Endodermal cell (in vitro differentiated cells): ENCODE measurements around the gene STAMBPL1. TPM values are rescaled to one million over a fixed set of nuclear protein-coding genes. Genes with fewer than 3 reads are reported as not detected.
A peak's percentile ranks its signal among the peaks of the same experiment; 100 is the strongest.

Source experiments
- DNase-seq: peaks from one replicate; pipeline ENCODE4 v3.0.0-alpha.2; 2017
- H3K27ac ChIP-seq: 2 replicates; pipeline ENCODE4 v1.5.1; 2013; ENCODE audit warnings: mild to moderate bottlenecking, low read depth, low read length, moderate library complexity
- H3K27me3 ChIP-seq: 2 replicates; pipeline ENCODE4 v1.6.1; 2013; ENCODE audit warnings: mild to moderate bottlenecking, low read length, moderate library complexity; ENCODE audit not compliant: insufficient read depth, control insufficient read depth, poor library complexity, severe bottlenecking
- H3K36me3 ChIP-seq: 2 replicates; pipeline ENCODE4 v1.7.0; 2013; ENCODE audit warnings: mild to moderate bottlenecking, low read length, moderate library complexity; ENCODE audit not compliant: control insufficient read depth, insufficient read depth
- H3K4me1 ChIP-seq: one replicate; pipeline ENCODE4 v1.7.0; 2013; ENCODE audit warnings: low read length; ENCODE audit not compliant: control insufficient read depth, insufficient read depth
- H3K4me3 ChIP-seq: 2 replicates; pipeline ENCODE4 v1.5.1; 2013; ENCODE audit warnings: mild to moderate bottlenecking, low read length, moderate library complexity
- H3K9ac ChIP-seq: 2 replicates; pipeline ENCODE4 v1.6.1; 2013; ENCODE audit warnings: mild to moderate bottlenecking, low read length, moderate library complexity; ENCODE audit not compliant: poor library complexity, severe bottlenecking; ENCODE audit errors: extremely low read depth
- H3K9me3 ChIP-seq: 2 replicates; pipeline ENCODE4 v1.6.1; 2013; ENCODE audit warnings: mild to moderate bottlenecking, low read length, moderate library complexity; ENCODE audit not compliant: control insufficient read depth
- H3K27ac Mint-ChIP-seq: 2 replicates; pipeline ENCODE4 v1.8.0; 2020; ENCODE audit warnings: mixed read lengths
- H3K27me3 Mint-ChIP-seq: 2 replicates; pipeline ENCODE4 v1.8.0; 2021; ENCODE audit warnings: mild to moderate bottlenecking, mixed read lengths; ENCODE audit not compliant: insufficient read depth
- H3K36me3 Mint-ChIP-seq: 2 replicates; pipeline ENCODE4 v1.8.0; 2020; ENCODE audit warnings: low read depth, mixed read lengths
- H3K4me1 Mint-ChIP-seq: 2 replicates; pipeline ENCODE4 v1.8.0; 2020; ENCODE audit warnings: mixed read lengths
- H3K4me3 Mint-ChIP-seq: 2 replicates; pipeline ENCODE4 v1.8.0; 2020; ENCODE audit warnings: mild to moderate bottlenecking, moderate library complexity, mixed read lengths
- H3K9me3 Mint-ChIP-seq: 2 replicates; pipeline ENCODE4 v1.8.0; 2020; ENCODE audit warnings: mild to moderate bottlenecking, mixed read lengths
- WGBS, 2 experiments: methylation state at CpG; one replicate each; pipeline versions ENCODE4 v1.1.5 to v1.1.7; 2013; ENCODE audit warnings: missing lambda C conversion rate in 2 of 2, mixed read lengths in 1 of 2; ENCODE audit not compliant: insufficient coverage in 1 of 2, insufficient read length in 1 of 2; 5-methylcytosine and 5-hydroxymethylcytosine counted together
- long read RNA-seq, 4 experiments: library from polyadenylated mRNA in 2 of 4; library from RNA in 1 of 4; library from capped mRNA in 1 of 4; stranded (forward) in 3 of 4; unstranded in 1 of 4; transcript quantifications; one replicate each; pipeline ENCODE4 v2.0.0, GENCODE V29; 2020 to 2021; ENCODE audit warnings: inconsistent platforms in 1 of 4
- polyA plus RNA-seq, 2 experiments: library from polyadenylated mRNA; stranded (reverse); fragments of 50-300 nt; gene quantifications; one replicate each; pipeline ENCODE4 v1.2.3, GENCODE V29; 2013
- total RNA-seq, 2 donors: library from RNA; stranded (reverse); fragmentation: NEBNext Ultra II Directional in 1 of 2; extraction: Animal tissue kit (Norgen Biotek cat#: 25700) in 1 of 2; gene quantifications; 2 replicates in 1 of 2; 3 replicates in 1 of 2; pipeline ENCODE4 v1.2.1, GENCODE V29; 2021
- TF ChIP-seq, protein P1 (sequence below): fragments of 200-600 bp; sonication (generic); conservative IDR thresholded peaks from 2 replicates; pipeline ENCODE4 v1.5.0; 2021; ENCODE audit warnings: antibody characterized with exemption, mild to moderate bottlenecking

Gene STAMBPL1
- total RNA-seq: 1 to 10 TPM; 1.2 to 4.1 TPM
- polyA plus RNA-seq (2013, experiment 1 of 2): 2.1 TPM
- polyA plus RNA-seq (2013, experiment 2 of 2): 2.0 TPM
- long read RNA-seq, experiment 1, partial matches to known transcripts: 1 of 3 reads
- long read RNA-seq, experiment 1, other reads (novel, unspliced or antisense): 1 of 3 reads
- long read RNA-seq, experiment 2, partial matches to known transcripts: 0 of 2 reads
- long read RNA-seq, experiment 2, other reads (novel, unspliced or antisense): 0 of 2 reads
- long read RNA-seq, experiment 3, transcript STAMBPL1-203 (11 exons, 2,532 nt): major isoform, 14 of 17 reads
- long read RNA-seq, experiment 3, partial matches to known transcripts: 1 of 17 reads
- long read RNA-seq, experiment 3, other reads (novel, unspliced or antisense): 2 of 17 reads
- long read RNA-seq, experiment 4, partial matches to known transcripts: 0 of 1 reads
- long read RNA-seq, experiment 4, other reads (novel, unspliced or antisense): 0 of 1 reads

DNA sequence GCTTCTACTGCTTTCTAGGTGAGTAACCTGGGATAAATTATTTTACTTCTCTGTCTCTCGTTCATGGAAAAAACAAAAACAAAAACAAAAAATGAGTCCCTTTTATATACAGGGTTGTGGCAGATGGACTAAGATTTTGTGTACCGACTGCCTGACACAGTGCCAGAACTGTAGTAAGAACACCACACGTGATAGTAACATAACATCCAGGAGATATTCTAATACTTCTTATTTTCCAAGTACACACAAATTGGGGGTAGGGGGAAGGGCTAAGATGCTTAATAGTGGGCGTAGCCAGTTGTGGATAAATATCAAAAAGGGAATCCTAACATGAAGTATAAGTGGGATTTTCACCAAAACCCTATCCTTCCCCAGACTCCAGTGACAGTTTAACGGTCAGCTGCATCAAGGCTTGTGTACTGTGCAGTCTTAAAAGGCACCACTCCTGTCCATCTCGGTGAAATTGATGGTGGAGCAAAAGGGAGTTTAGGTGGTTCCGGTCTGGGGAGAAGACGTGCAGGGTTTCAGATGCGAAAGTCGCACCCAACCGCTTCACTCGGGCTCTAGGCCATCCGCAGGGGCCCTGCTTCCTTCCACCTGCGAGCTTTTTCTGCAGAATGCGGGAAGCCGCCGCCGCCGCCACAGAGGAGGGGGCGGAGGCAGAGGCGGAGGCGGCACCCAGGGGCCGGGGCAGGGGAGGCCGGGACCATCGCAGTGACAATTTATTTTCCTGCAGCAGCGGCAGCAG lies at the start of gene STAMBPL1:
Gene STAMBPL1 (plus strand): TSS at position 712 of the 748 bp plus-strand sequence. CDS start 21,464 bp downstream, outside the sequence.
- peak within 1 kb of the TSS; percentile 82 for H3K4me3 ChIP-seq
- Mint-ChIP-seq H3K36me3 (no peaks in the 10 kb centered on the region), H3K9me3 (no peaks in the 10 kb centered on the region), H3K4me3 (peak within 1 kb of the TSS; percentile 83), H3K27me3 (peaks cover 49% of the 10 kb centered on the region), H3K27ac (peak within 1 kb of the TSS; percentile 93), H3K4me1 (peaks cover 1% of the 10 kb centered on the region)
- no peaks in the 10 kb centered on the region for H3K9me3 ChIP-seq
- H3K27ac ChIP-seq: no peak within 1 kb of the TSS
- H3K9ac ChIP-seq: no peak within 1 kb of the TSS
- no peaks in the 10 kb centered on the region for H3K36me3 ChIP-seq
- H3K4me1 ChIP-seq: no peaks in the 10 kb centered on the region
- WGBS, 2 experiments: 0 to 13% methylated on average over 6 to 25 of the region's 26 CpGs
- H3K27me3 ChIP-seq: peaks cover 53% of the 10 kb centered on the region
- TF ChIP-seq, protein P1, sequence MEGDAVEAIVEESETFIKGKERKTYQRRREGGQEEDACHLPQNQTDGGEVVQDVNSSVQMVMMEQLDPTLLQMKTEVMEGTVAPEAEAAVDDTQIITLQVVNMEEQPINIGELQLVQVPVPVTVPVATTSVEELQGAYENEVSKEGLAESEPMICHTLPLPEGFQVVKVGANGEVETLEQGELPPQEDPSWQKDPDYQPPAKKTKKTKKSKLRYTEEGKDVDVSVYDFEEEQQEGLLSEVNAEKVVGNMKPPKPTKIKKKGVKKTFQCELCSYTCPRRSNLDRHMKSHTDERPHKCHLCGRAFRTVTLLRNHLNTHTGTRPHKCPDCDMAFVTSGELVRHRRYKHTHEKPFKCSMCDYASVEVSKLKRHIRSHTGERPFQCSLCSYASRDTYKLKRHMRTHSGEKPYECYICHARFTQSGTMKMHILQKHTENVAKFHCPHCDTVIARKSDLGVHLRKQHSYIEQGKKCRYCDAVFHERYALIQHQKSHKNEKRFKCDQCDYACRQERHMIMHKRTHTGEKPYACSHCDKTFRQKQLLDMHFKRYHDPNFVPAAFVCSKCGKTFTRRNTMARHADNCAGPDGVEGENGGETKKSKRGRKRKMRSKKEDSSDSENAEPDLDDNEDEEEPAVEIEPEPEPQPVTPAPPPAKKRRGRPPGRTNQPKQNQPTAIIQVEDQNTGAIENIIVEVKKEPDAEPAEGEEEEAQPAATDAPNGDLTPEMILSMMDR: no peak
- DNase-seq: no peak

DNA sequence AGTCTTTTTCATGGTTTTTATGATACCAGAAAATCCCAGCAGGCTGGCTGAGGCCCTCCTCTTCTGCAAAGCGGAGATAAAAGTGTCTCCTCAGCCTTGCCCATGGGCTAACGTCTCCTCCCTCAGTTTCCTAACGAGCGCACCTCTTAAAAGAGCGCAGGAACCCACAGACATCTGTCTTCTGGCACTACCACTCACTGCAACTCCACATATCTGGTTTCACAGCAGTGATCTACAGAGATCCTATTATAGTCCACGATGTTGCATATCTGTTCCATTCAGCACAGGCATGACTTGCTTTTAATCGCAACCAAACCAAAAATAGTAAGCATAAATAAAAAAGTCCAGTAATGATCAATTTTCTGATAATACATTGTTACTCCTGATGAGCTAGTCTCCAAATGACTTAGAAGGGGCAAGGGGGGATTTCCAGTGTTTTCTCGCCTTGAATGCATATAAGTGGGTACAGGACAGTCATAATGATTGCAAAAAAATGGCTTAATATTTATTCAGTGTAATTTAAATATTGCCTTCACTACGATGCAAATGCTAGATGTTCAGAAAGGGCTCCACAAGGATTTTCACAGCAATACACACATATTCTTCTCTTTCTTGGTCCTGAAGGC lies 49.3 kb upstream of the STAMBPL1 start:
- no peak overlapping the region for H3K27ac Mint-ChIP-seq
- Histone ChIP-seq H3K4me1 (no peaks in the 10 kb centered on the region), H3K27ac (no peak overlapping the region), H3K27me3 (peaks cover 95% of the 10 kb centered on the region), H3K36me3 (no peaks in the 10 kb centered on the region), H3K4me3 (no peak overlapping the region), H3K9me3 (no peaks in the 10 kb centered on the region), H3K9ac (no peak overlapping the region)
- H3K9me3 Mint-ChIP-seq: no peaks in the 10 kb centered on the region
- peaks cover 73% of the 10 kb centered on the region for H3K27me3 Mint-ChIP-seq
- H3K4me1 Mint-ChIP-seq: peaks cover 12% of the 10 kb centered on the region
- 96 to 97% methylated on average over 4 to 9 of the region's 9 CpGs for WGBS, 2 experiments
- DNase-seq: no peak
- TF ChIP-seq, protein P1: no peak
- no peak overlapping the region for H3K4me3 Mint-ChIP-seq
- H3K36me3 Mint-ChIP-seq: no peaks in the 10 kb centered on the region

DNA sequence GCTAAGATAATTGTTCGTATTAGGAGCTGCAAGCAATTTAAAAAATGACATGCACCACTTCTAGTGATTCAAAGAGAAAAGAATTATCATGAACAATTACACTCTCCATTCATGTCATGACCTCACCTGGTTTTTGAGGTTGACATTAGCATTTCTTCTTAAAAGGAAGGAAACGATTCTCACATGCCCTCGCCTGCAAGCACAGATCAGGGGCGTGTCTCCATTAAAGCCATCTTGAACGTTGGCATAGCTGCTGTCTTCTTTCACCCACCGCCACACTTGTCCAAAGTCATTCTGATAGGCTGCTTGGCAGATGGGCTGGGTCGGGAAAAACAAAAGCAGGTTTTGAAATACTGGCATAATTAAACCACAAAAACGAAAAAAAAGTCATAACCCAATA lies 48.3 kb upstream of the STAMBPL1 start:
- H3K27ac ChIP-seq: no peak overlapping the region
- 71 to 83% methylated on average over 6 to 7 of the region's 8 CpGs for WGBS, 2 experiments
- no peaks in the 10 kb centered on the region for H3K9me3 Mint-ChIP-seq
- H3K4me1 Mint-ChIP-seq: peaks cover 12% of the 10 kb centered on the region
- H3K4me3 Mint-ChIP-seq: no peak overlapping the region
- no peaks in the 10 kb centered on the region for H3K36me3 ChIP-seq
- H3K36me3 Mint-ChIP-seq: no peaks in the 10 kb centered on the region
- no peak overlapping the region for H3K27ac Mint-ChIP-seq
- H3K9me3 ChIP-seq: no peaks in the 10 kb centered on the region
- H3K27me3 Mint-ChIP-seq: peaks cover 66% of the 10 kb centered on the region
- H3K4me1 ChIP-seq: no peaks in the 10 kb centered on the region
- H3K4me3 ChIP-seq: no peak overlapping the region
- no peak overlapping the region for H3K9ac ChIP-seq
- DNase-seq: no peak
- peaks cover 95% of the 10 kb centered on the region for H3K27me3 ChIP-seq
- TF ChIP-seq, protein P1: no peak
